ENCODE data around the gene RHEB.

The RHEB gene

DNA sequence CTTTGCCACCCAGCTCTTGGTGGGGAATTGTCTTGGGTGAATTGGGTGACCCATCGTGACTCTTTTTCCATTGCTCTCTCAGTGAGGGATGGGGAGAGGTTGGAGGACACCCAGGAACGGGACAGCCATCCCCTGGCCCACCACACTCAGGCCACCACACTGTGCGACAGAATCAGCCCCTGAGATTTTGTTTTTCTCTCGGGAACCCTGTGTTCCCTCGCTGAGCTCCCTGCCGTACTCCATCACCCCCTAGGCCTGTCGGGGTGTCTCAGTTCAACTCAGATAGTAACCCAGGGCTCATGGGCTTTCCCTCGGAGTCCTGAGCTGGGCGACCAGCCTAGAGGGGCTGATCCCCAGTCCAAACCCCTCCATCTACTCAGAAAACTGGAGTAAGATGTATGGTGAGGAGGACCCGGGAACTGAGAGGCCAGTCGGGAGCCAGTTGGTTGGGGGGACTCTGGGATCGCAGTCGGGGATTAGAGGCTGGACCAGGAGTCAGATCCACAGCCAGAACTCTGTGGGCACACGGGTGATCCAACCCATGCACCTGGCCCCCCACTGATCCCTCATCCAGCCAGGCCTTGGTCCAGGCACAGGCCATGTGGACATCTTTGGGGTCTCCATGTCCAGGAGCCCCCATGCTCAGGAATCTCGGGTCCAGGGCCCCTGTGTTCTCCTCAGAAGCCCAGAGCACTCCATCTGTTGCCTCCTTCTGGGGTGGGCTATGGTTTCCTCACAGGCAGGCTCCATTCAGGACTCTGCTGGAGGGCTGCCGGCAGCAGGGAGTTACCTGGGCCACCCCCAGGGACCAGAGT is 89.1 kb downstream of the RHEB start:
- no peak for DNase-seq

- no peak for DNase-seq
These were observed 89.9 kb downstream of the RHEB start for GRCh38 chr7:151429560-151430331.

DNA sequence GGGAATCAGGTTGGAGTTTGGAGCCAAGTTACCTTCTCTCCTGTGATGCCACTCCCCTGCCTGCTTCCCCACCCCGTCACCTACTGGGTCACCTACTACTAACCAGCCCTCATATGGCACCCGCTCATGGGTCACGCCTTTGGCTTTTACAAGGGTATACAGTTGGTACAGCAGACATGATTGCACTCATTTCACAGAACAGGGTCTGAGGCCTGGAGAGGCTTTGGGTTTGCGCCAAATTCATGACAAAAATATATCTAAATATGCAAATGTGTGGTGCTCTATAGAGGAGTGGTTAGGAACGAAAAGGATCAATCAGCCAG is 90.5 kb downstream of the RHEB start:
- no peak for DNase-seq

DNA sequence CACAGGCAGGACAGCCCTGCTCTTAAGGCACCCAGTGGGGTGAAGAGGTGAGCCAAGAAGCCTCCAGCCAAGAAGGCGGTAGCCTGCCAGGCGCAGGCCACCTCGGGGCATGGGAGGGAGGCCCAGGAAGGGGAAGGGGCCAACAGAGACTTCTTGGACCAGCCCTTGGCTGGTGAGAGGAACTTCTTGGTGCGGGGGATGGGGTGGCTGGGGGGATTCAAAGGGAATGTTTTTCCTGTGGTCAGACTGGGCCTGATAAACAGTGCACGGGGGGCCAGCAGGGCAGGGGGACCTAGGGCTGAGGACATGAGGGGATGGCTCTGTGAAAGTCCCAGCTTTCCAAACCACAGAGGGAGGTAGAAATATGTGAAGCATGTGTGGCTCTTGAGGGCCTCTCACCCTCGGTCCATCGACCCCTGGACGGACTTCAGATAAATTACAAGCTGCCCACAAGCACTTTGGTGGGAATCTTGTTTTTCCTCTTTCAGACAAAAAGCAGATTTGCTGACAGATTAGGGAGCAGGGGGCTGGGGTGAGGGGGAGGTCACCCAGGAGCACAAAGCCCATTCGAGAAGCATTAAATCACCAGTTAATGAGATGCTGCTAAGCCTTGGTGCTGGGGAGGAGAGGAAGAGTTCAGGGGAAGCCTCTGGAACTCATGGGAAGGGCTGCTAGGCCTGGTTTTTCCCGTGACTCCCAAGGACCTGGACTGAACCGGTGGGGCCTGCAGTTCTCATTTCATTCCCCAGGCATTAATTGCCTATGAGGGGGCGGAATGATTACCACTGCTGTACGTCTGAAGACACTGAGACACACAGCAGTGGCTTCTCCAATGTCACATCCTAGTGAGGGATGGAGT is 91.1 kb downstream of the RHEB start:
- no peak for DNase-seq

GRCh38 chr7:151427705-151428377 is 91.9 kb downstream of the RHEB start:
- DNase-seq: no peak

DNA sequence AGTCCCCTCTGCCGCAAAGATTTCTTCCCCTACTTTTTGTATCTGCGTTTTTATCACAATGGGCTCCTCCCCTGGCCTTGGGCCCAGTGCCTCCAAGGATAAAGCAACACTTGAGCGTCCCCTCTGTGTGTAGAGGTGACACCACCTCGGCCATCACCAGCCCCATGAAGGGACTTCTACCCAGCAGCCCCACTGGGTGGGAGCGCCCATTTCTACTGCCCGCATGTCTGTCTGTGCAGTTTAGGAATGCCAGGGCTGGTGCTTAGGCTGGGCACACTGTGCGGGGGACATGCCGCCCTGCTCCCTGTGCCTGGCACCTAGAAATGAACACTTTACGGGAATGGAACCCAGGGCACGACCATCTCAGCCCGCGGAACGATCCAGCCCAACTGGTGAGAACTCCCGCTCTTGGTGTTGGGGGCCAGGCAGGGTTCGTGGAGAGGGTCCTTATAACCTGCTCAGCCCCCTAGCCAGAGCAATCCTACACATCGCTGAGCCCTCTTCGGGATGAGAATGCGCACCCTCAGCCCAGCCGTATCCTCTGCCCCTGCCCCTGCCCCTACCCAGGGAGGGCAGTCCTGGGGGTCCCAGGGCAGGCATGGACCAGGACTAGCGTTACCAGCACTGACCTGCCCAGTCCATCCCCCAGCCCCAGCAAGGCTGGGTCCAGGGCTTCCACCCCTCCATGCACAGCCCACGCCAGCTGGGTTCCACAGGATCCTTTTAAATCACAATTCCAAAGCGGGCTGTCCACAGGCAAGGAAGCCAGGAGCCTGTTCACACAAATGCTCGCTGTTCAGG is 92.6 kb downstream of the RHEB start:
- no peak for DNase-seq

GRCh38 chr7:151426441-151426903 is 93.2 kb downstream of the RHEB start:
- DNase-seq: no peak

GRCh38 chr7:151425670-151426440 is 93.8 kb downstream of the RHEB start:
- no peak for DNase-seq

- no peak for DNase-seq
These were observed 94.9 kb downstream of the RHEB start for GRCh38 chr7:151424799-151425198.

DNA sequence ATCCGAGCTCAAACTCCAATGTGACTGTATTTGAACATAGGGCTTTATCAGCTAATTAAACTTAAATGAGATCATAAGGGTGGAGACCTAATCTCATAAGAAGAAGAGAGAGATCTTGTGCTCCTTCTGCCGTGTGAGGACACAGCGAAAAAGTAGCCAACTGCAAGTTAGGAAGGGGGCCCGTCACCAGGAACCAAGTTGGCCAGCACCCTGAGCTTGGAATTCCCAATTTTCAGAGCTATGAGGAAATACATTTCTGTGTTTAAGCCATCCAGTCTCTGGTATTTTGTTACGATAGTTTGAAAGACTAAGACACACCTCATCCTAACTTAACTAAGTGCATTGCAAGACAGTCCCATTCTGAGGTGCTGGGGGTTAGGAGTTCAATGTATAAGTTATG is 95.8 kb downstream of the RHEB start:
- DNase-seq: no peak

- no peak for DNase-seq
These were observed 96.5 kb downstream of the RHEB start for GRCh38 chr7:151423226-151423625.

- no peak for DNase-seq
These were observed 97.5 kb downstream of the RHEB start for GRCh38 chr7:151422212-151422611.

DNA sequence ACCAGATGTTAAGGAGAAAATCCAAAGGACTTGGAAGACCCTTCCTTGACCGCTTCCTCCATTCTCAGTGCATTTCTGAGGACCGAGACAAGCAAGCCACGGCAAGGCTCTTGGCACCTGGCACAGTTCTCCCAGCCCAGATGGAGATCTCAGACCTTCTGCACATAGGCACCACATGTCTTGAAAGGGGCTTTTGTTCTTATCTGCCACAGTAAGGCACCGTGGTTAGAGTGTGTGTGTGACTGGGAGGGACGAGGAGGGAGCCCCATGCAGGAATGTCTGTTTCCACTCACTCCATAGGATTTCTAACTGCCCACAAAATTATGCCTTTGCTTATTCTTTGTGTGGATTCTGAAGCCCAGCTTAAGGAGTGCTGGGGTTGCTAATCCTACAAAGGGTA is 99.6 kb downstream of the RHEB start:
- no peak for DNase-seq

GRCh38 chr7:151416941-151417315 is 102.8 kb downstream of the RHEB start:
- DNase-seq: no peak

DNA sequence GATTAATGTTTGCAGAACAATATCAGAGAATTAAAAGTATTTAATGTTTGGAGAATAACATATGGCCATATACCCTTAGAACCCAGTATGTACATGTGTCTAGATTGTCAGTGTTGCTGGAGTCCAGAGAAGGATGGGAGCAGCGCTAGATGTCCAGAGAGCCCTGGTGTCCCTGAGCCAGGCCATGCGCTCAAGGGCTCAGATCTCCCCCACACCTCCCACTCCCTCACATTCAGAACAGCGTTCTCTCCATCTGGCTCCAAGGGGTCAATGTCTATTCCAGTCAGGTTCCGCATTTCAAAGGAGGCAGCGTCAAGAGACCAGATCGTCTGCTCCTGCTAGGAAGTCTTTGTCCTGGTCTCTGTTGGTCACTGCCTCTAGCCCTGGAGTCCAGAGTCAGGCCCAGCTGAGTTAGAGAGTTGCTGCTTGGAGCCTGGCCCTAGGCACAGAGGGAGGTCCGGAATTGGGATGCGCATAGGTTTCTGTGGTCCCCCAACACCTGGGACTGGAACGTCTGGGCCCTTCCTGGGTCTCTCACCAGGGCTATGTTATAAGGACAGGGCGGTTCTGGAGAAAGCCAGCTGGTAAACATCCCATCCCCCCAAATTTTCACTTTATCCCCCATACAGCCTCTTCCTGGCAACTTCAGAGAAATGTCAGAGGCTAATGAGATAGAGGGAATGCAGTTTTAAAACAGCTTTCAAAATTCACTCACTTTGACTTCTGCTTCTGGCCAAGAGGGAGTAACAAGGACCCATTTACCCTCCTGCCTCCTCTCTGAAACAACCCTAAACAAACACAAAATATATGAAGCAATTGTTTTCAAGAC is 103.4 kb downstream of the RHEB start:
- DNase-seq: no peak

Data from stimulated activated CD8-positive, alpha-beta memory T cell treated with anti-CD3 and anti-CD28 coated beads, Interleukin-4, amount 100 ng/mL, for 48 hours (primary cell).